HL-60/S4 treated with retinoic acid at 250 ng/mL for 4 days and 3 days (cell line): Measurements from ENCODE around the gene CREBZF.
"Not testable (repeated sequence)": the region's sequence is repeated elsewhere in the genome, so short reads cannot be mapped to it uniquely, and the experiment has no call there.

Experiments
- in situ Hi-C: fragments of 300-500 bp; cut with MboI; formaldehyde crosslinking; loops from 2 replicates; pipeline ENCODE4 v1.7.0; 2022; ENCODE audit warnings: low sequenced_read_pairs

The CREBZF gene

DNA sequence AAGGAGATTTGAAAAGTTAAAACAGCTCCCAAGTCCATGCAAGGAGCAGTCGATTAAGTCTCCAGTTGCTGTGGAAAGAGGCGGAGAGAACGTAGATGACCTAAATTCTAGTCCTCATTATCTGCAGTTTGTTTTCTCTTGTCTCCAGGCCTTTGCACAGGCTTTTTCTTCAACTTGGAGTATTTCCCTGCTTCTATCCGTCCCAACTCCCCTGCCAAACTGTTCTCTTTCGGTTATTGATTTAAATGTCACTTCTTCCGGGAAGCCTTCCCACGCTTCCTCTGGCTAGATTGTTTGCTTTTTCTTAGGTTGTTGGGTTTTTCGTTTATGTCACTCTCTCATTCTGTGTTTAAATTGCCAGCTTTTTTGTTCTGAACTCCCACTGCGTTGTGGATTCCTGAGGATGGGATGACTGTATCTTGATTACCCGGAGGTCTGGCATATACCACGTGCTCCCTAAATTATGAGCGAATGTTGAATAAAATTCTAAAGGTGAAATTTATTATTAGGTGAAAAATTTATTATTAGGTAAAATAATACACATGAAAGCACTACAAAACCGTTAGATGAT is 36.1 kb downstream of the CREBZF start:
- in situ Hi-C loops, result no loop called here

DNA sequence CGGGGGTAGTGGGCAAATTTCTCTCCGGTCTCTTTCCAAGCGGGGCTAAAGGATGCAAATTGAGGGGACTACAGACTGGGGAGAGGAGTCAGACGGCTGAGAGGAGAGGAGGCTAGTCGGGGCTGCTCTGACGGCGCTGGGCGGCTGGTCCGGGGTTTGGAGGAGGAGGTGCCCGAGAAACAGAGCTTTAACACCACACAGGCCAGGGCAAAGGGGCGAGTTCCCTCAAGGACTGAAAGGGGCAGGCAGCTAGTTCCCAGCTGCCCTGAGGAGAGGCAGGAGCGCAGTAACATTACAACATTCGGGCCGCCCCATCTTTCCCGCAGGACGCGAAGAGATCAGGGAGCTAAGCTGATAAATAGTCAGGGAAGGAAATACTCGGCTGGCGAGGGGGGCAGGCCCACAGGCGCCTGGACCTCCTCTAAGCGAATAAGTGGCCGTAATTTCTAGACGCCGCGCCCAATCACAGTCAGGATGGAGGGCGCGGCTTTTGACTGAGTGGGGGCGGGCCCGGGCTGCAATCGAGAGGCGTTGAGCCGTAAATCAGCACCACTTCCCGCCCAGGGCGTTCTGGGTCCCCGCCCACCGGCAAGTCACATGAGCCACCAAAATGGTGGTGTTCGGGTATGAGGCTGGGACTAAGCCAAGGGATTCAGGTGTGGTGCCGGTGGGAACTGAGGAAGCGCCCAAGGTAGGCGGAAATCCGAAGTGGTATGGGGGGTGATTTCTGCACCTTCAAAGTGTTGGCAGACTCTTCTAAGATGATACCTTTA is 36.7 kb downstream of the CREBZF start, which contains the start of gene TMEM126B:
Gene TMEM126B, plus strand, starts transcription at position 596 of the 773 bp plus-strand sequence. Its CDS starts 15 bp downstream, at position 611.
- in situ Hi-C loops, result no loop called here

DNA sequence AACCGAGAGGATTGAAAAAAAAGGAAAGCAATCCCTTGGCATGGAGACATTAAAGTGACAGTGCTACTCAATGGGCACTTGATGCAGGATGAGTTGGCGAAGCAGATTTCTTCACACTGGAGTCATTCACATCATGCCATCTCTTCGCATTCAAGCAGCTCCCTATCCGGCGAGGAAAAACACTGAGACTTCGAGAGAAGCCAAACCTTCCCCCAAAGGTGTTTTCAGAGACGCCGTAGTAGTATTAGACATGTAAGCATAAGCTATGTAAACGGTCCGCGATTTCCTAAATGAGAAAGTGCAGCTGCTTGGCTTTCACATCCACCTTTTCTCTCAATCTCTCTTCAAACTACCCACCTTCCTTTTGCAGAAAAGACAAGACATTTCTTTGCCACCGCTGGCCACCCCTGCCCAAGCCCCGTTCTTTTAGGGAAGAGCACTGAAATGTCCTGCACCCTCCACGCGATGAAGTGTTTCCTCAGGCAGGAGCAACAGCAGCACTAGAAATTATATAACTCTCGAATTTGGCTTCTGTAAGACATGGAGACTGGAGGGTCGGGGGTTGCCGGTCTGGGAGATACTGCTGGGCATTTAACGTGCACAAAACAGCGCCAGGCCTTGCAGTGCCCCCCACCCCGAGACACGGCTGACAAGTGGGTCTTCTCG is 37.5 kb downstream of the CREBZF start, which contains the start of gene DLG2:
Gene DLG2, minus strand, starts transcription at position 13 of the 666 bp plus-strand sequence.
- in situ Hi-C loops, result no loop called here

DNA sequence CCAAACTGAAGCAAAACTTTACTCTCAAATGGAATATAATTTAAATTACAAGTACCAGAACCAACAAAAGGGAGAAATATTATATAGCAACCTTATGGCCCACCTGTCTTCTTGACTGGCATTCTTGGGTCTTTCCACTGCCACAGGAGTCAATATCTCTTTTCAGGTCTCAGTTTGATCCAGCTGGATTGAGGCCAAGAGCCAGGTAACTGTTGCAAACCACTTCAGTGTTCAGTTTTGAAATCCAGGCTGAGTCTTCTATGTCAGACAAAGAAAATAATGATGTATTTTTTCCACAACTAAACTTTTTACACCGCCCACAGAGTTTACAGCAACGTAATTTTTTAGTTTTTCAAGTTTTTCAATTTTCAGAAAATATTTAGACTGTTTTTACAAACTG is 38.4 kb downstream of the CREBZF start:
- in situ Hi-C loops, result no loop called here

DNA sequence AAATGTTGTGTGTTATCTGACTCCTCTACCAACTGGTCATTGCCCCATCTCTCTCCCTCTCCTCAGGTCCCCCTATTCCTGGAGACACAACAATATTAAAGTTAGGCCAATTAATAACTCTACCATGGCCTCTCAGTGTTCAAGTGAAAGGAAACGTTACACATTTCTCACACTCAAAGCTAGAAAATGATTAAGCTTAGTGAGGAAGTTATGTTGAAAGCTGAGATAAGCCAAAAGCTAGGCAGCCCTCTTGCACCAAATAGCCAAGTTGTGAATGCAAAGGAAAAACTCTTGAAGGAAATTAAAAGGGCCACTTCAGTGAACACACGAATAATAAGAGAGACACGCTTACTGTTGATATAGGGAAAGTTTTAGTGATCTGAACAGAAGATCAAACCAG is 44.7 kb downstream of the CREBZF start:
- in situ Hi-C loops, result no loop called here

DNA sequence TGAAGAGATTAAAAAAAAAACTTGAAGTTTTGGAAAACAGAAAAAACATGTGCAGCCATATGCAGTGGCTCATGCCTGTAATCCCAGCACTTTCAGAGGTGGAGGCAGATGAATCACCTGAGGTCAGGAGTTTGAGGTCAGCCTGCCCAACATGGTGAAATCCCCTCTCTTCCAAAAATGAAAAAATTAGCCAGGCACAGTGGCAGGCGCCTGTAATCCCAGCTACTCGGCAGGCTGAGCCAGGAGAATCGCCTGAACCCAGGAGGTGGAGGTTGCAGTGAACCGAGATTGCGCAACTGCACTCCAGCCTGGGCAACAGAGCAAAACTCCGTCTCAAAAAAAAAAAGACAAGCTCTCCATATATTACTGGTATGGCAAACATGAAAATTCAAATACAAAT is 45.4 kb downstream of the CREBZF start:
- in situ Hi-C loops, result no loop called here

DNA sequence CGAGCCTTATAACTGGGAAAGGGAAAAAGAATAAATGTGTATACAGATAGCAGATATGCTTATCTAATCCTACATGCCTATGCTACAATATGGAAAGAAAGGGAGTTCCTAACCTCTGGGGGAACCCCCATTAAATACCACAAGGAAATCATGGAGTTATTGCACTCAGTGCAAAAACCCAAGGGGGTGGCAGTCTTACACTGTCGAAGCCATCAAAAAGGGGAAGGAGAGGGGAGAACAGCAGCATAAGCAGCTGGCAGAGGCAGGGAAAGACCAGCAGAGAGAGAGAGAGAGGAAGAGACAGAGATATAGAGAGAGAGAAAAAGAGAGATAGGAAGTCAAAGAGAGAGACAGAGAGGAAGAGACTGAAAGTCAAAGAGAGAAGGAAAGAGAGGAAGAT is 53.3 kb downstream of the CREBZF start:
- in situ Hi-C loops, result not testable (repeated sequence)
